Esophagus muscularis mucosa (tissue), 4 donors: ENCODE measurements around the gene CLC. TPM values are rescaled to one million over a fixed set of nuclear protein-coding genes. Genes with fewer than 3 reads are reported as not detected.

Source experiments
- DNase-seq: peaks from one replicate; pipeline ENCODE4 v3.0.0-alpha.2; 2017; ENCODE audit errors: extremely low spot score
- H3K27ac ChIP-seq, 4 donors: fragments of 200-600 bp; sonication (generic); replicated peaks in 1 of 4; 1 replicate in 3 of 4; 2 replicates in 1 of 4; pipeline ENCODE4 v1.5.1; 2016 to 2019; ENCODE audit warnings: mild to moderate bottlenecking in 1 of 4
- H3K27me3 ChIP-seq, 4 donors: fragments of 200-600 bp; sonication (generic); one replicate each; pipeline versions ENCODE4 v1.5.1 to v1.6.0; 2016 to 2019
- H3K36me3 ChIP-seq, 4 donors: fragments of 200-600 bp; sonication (generic); one replicate each; pipeline ENCODE4 v1.5.1; 2016 to 2019
- H3K4me1 ChIP-seq, 4 donors: fragments of 200-600 bp; sonication (generic); one replicate each; pipeline ENCODE4 v1.5.1; 2016 to 2019
- H3K4me3 ChIP-seq, 4 donors: fragments of 200-600 bp; sonication (generic); 1 replicate in 2 of 4; 2 replicates in 2 of 4; pipeline ENCODE4 v1.5.1; 2016 to 2019; ENCODE audit warnings: mild to moderate bottlenecking in 4 of 4, moderate library complexity in 1 of 4
- H3K9me3 ChIP-seq, 4 donors: fragments of 200-600 bp; sonication (generic); 1 replicate in 3 of 4; 2 replicates in 1 of 4; pipeline ENCODE4 v1.5.1; 2016 to 2019
- EP300 ChIP-seq: sonication (generic); formaldehyde crosslinking; IDR thresholded peaks from one replicate; pipeline ENCODE4 v1.6.1; 2017; ENCODE audit warnings: antibody characterized with exemption
- POLR2A ChIP-seq: fragments of 450-650 bp; IDR thresholded peaks from one replicate; pipeline ENCODE4 v1.6.1; 2017; ENCODE audit warnings: antibody characterized with exemption, moderate library complexity, mild to moderate bottlenecking, low read depth
- POLR2AphosphoS5 ChIP-seq, 2 donors: sonication (generic); formaldehyde crosslinking; IDR thresholded peaks; one replicate each; pipeline ENCODE4 v1.6.1; 2017; ENCODE audit warnings: antibody characterized with exemption in 2 of 2
- WGBS: methylation state at CpG from one replicate; pipeline ENCODE4 v1.1.5; 2018; 5-methylcytosine and 5-hydroxymethylcytosine counted together
- intact Hi-C: fragments of 100-400 bp; cut with DNase I; formaldehyde crosslinking; loops from one replicate; pipeline ENCODE4 v1.15.1; 2023
- total RNA-seq, 4 donors: library from RNA; depleted of rRNA; stranded (reverse); fragments of >200 nt; gene quantifications; one replicate each; pipeline versions ENCODE4 v1.1.0 to v1.2.1, GENCODE V29; 2016
- TF ChIP-seq, protein P1 (sequence below), 3 experiments: fragments of 200-600 bp in 2 of 3; fragments of 450-650 bp in 1 of 3; sonication (generic) in 2 of 3; IDR thresholded peaks; one replicate each; pipeline ENCODE4 v1.5.1; 2017 to 2019; ENCODE audit warnings: antibody characterized with exemption in 3 of 3, mild to moderate bottlenecking in 2 of 3, moderate library complexity in 1 of 3

CLC gene
- total RNA-seq, 4 donors from 2014 or later: not detected

- Histone ChIP-seq H3K4me1 (no peaks in the 10 kb centered on the region), H3K36me3 (no peaks in the 10 kb centered on the region), H3K4me3 (no peak overlapping the region), H3K27ac (no peak overlapping the region), H3K27me3 (peaks cover 0 to 29% (median 0%) of the 10 kb centered on the region in 4 donors), H3K9me3 (no peaks in the 10 kb centered on the region)
- intact Hi-C loops: no loop called here
- TF ChIP-seq POLR2A: no peak
- DNase-seq: no peak
Measured at GRCh38 chr19:39752795-39753194, 15.0 kb upstream of the CLC start.

DNA sequence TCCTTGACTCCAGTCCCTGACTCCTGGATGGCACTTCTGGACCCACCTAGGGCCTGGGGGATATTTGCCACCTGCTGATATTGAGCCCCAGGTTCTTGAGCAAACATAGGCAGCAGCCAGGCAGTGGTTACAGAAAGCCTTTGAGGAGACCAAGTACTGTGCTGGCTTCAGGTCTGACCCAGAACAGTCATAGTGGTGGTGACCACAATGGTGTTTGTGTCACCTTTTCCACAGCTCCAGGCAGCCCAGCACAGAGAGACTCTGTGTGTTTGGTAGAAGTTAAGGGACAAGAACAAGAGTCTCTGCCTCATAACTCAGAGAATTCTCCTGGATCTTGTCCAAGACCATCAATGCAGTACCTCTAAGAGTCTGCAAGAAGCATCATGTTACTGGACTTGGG is 14.6 kb upstream of the CLC start:
- Histone ChIP-seq H3K27ac (no peak overlapping the region), H3K4me1 (no peaks in the 10 kb centered on the region), H3K36me3 (no peaks in the 10 kb centered on the region), H3K4me3 (no peak overlapping the region), H3K9me3 (no peaks in the 10 kb centered on the region), H3K27me3 (peaks cover 0 to 25% (median 0%) of the 10 kb centered on the region in 4 donors)
- DNase-seq: no peak
- intact Hi-C loops: no loop called here
- TF ChIP-seq, protein P1, sequence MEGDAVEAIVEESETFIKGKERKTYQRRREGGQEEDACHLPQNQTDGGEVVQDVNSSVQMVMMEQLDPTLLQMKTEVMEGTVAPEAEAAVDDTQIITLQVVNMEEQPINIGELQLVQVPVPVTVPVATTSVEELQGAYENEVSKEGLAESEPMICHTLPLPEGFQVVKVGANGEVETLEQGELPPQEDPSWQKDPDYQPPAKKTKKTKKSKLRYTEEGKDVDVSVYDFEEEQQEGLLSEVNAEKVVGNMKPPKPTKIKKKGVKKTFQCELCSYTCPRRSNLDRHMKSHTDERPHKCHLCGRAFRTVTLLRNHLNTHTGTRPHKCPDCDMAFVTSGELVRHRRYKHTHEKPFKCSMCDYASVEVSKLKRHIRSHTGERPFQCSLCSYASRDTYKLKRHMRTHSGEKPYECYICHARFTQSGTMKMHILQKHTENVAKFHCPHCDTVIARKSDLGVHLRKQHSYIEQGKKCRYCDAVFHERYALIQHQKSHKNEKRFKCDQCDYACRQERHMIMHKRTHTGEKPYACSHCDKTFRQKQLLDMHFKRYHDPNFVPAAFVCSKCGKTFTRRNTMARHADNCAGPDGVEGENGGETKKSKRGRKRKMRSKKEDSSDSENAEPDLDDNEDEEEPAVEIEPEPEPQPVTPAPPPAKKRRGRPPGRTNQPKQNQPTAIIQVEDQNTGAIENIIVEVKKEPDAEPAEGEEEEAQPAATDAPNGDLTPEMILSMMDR (IDR thresholded peaks at IDR 0.05): no peak
- TF ChIP-seq POLR2A (no peak), EP300 (no peak), POLR2AphosphoS5 (IDR thresholded peaks at IDR 0.05) (no peak)

- Histone ChIP-seq H3K27ac (no peak overlapping the region), H3K9me3 (no peaks in the 10 kb centered on the region), H3K4me1 (no peaks in the 10 kb centered on the region), H3K36me3 (no peaks in the 10 kb centered on the region), H3K27me3 (peaks cover 0 to 24% (median 0%) of the 10 kb centered on the region in 4 donors), H3K4me3 (no peak overlapping the region)
- 81% methylated on average over 5 of the region's 5 CpGs for WGBS
- TF ChIP-seq POLR2AphosphoS5 (IDR thresholded peaks at IDR 0.05) (no peak), POLR2A (no peak), EP300 (no peak)
- TF ChIP-seq, protein P1 (IDR thresholded peaks at IDR 0.05): no peak
- intact Hi-C loops: no loop called here
- no peak for DNase-seq
Measured at GRCh38 chr19:39749981-39750380, 12.2 kb upstream of the CLC start.

DNA sequence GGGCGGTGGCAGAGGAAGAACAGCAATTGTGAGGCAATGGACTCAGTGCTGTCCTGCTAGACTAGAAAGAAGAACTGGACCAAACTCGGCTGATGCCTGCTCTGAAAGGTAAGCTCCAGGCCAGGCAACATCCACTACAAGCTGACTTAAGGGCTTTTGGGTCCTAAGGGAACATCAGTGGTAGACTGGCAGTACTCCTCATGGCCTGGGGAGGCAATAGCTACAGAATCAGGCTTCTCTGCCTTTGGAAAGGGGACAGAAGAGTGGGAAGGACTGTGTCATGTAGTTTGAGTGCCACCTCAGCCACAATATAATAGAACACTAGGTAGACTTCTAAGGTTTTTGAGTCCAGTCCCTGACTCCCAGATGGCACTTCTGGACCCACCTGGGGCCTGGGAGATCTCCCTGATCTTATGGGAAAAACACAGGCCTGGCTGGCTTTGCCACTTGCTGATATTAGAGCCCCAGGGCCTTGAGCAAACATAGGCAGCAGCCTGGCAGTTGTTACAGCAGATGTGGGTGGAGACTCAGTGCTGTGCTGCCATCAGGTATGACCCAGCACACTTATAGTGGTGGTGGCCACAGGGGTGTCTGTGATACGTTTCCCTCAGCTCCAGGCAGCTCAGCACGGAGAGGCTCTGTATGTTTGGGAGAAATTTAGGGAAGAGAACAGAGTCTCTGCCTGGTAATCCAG is 9.2 kb upstream of the CLC start:
- no peak for DNase-seq
- H3K36me3 ChIP-seq: no peaks in the 10 kb centered on the region
- TF ChIP-seq EP300 (no peak), POLR2AphosphoS5 (IDR thresholded peaks at IDR 0.05) (no peak), POLR2A (no peak)
- TF ChIP-seq, protein P1 (IDR thresholded peaks at IDR 0.05): no peak
- H3K27me3 ChIP-seq: peaks cover 0 to 19% (median 0%) of the 10 kb centered on the region in 4 donors
- WGBS: 70% methylated on average over 4 of the region's 4 CpGs
- H3K4me3 ChIP-seq: no peak overlapping the region
- H3K9me3 ChIP-seq: no peaks in the 10 kb centered on the region
- no peaks in the 10 kb centered on the region for H3K4me1 ChIP-seq
- intact Hi-C loops: no loop called here
- no peak overlapping the region for H3K27ac ChIP-seq

GRCh38 chr19:39745643-39746042 is 7.8 kb upstream of the CLC start:
- Histone ChIP-seq H3K27me3 (peaks cover 0 to 13% (median 0%) of the 10 kb centered on the region in 4 donors), H3K36me3 (no peaks in the 10 kb centered on the region), H3K4me1 (no peaks in the 10 kb centered on the region), H3K27ac (no peak overlapping the region), H3K4me3 (no peak overlapping the region), H3K9me3 (no peaks in the 10 kb centered on the region)
- DNase-seq: no peak
- WGBS: 63% methylated on average over 3 of the region's 3 CpGs
- TF ChIP-seq, protein P1 (IDR thresholded peaks at IDR 0.05): no peak
- no peak for TF ChIP-seq POLR2AphosphoS5 (IDR thresholded peaks at IDR 0.05)
- TF ChIP-seq EP300: no peak
- TF ChIP-seq POLR2A: no peak
- intact Hi-C loops: no loop called here
